ENCODE measurements around the gene MAST4. TPM values are rescaled to one million over a fixed set of nuclear protein-coding genes. Genes with fewer than 3 reads are reported as not detected.

MAST4 gene
- total RNA-seq, 2 donors from 2014 or later, result 50.4 to 60.6 TPM

DNA sequence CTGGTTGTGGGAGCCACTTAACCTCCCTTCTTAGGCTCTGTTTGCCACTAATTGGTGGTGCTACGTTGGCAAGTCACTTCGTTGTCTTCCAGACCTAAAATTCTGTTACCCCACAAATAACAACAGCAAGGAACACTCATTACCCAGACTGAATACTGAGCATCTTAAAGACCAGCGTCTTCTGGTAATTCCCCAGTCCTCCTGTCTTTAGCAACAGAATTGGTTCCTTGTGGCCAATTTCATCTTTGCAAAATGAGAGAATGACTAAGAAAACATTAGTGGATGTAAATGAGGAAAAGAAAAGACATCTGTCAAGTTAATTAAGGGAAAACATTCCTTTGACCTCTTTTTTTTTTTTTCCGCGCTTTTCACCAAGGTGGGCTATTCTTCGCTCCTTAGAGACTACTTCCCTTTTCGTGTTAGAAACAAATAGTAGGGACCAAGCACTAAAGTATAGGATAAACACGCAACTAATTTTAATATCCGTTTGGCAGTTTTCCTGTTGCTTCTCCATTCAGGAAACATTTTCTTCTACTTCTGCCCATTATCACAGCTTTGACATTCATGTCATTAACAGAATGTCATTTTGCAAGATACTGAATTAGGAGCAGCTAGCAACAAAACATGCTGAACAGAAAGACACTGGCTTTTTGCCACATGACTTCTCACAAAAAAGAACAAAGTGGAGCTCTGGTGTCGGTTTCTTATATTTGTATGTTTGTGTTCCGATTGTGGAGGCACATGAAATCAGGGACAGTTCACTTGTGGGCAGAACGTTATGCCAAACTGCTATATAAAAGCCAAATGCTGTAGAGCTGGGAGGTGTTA, 446.2 kb downstream of the MAST4 start:
- H3K36me3 ChIP-seq, result no peaks in the 10 kb centered on the region
- H3K4me1 ChIP-seq, result peaks cover 0 to 79% of the 10 kb centered on the region in 2 donors
- TF ChIP-seq, protein P1, sequence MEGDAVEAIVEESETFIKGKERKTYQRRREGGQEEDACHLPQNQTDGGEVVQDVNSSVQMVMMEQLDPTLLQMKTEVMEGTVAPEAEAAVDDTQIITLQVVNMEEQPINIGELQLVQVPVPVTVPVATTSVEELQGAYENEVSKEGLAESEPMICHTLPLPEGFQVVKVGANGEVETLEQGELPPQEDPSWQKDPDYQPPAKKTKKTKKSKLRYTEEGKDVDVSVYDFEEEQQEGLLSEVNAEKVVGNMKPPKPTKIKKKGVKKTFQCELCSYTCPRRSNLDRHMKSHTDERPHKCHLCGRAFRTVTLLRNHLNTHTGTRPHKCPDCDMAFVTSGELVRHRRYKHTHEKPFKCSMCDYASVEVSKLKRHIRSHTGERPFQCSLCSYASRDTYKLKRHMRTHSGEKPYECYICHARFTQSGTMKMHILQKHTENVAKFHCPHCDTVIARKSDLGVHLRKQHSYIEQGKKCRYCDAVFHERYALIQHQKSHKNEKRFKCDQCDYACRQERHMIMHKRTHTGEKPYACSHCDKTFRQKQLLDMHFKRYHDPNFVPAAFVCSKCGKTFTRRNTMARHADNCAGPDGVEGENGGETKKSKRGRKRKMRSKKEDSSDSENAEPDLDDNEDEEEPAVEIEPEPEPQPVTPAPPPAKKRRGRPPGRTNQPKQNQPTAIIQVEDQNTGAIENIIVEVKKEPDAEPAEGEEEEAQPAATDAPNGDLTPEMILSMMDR (IDR thresholded peaks at IDR 0.05), result no peak
- H3K9me3 ChIP-seq, result no peaks in the 10 kb centered on the region
- no peak for DNase-seq (ENCODE audit: low spot score)
- peak overlapping the region; percentile 61 to 67 for H3K27ac ChIP-seq
- H3K27me3 ChIP-seq, result no peaks in the 10 kb centered on the region
- H3K4me3 ChIP-seq, result no peak overlapping the region

- Histone ChIP-seq H3K4me1 (peaks cover 0 to 72% of the 10 kb centered on the region in 2 donors), H3K36me3 (no peaks in the 10 kb centered on the region), H3K9me3 (no peaks in the 10 kb centered on the region), H3K4me3 (no peak overlapping the region), H3K27ac (peak overlapping the region in 1 of 2 donors; percentile 67), H3K27me3 (no peaks in the 10 kb centered on the region)
- TF ChIP-seq, protein P1 (IDR thresholded peaks at IDR 0.05), result no peak
- no peak for DNase-seq (ENCODE audit: low spot score)
Measured at GRCh38 chr5:67043796-67044511, 447.8 kb downstream of the MAST4 start.

GRCh38 chr5:67045816-67046740, 449.9 kb downstream of the MAST4 start:
- TF ChIP-seq, protein P1 (IDR thresholded peaks at IDR 0.05), result no peak
- H3K27ac ChIP-seq, result no peak overlapping the region
- H3K36me3 ChIP-seq, result no peaks in the 10 kb centered on the region
- no peak for DNase-seq (ENCODE audit: low spot score)
- no peaks in the 10 kb centered on the region for H3K9me3 ChIP-seq
- peaks cover 0 to 73% of the 10 kb centered on the region in 2 donors for H3K4me1 ChIP-seq
- no peaks in the 10 kb centered on the region for H3K27me3 ChIP-seq
- no peak overlapping the region for H3K4me3 ChIP-seq

DNA sequence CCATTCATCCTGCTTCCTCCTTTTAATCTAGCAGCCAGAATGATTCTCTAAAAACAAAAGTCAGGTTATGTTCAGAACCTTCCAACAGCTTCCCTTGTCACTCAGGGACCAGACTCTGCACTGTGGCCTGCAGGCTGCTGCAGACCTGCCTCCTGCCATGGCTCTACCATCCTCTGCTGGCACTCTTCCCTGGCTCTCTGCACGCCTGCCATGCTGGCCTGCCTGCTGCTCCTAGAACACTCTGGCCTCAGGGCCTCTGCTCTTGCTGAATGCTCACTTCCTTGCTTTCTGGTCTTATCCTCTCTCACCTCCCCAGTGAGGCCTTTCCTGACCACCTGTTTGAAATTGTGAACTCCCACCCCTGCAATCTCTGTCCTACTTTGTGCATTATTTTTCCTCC, 451.0 kb downstream of the MAST4 start:
- Histone ChIP-seq H3K36me3 (no peaks in the 10 kb centered on the region), H3K27ac (peak overlapping the region in 1 of 2 donors; percentile 10), H3K4me1 (peaks cover 0 to 69% of the 10 kb centered on the region in 2 donors)

GRCh38 chr5:67047616-67048015, 451.4 kb downstream of the MAST4 start:
- H3K27ac ChIP-seq, result no peak overlapping the region
- no peak for DNase-seq (ENCODE audit: low spot score)
- H3K4me1 ChIP-seq, result peaks cover 0 to 65% of the 10 kb centered on the region in 2 donors
- H3K4me3 ChIP-seq, result no peak overlapping the region
- H3K36me3 ChIP-seq, result no peaks in the 10 kb centered on the region
- TF ChIP-seq, protein P1 (IDR thresholded peaks at IDR 0.05), result no peak
- H3K9me3 ChIP-seq, result no peaks in the 10 kb centered on the region
- no peaks in the 10 kb centered on the region for H3K27me3 ChIP-seq

More for the DNA sequence above, 451.0 kb downstream of the MAST4 start:
- TF ChIP-seq, protein P1 (IDR thresholded peaks at IDR 0.05), result no peak
- Histone ChIP-seq H3K27me3 (no peaks in the 10 kb centered on the region), H3K4me3 (no peak overlapping the region), H3K9me3 (no peaks in the 10 kb centered on the region)
- no peak for DNase-seq (ENCODE audit: low spot score)
